UCSD-AML1 (cell line): ENCODE data around the gene ALG11.
"Not testable (repeated sequence)": the region's sequence is repeated elsewhere in the genome, so short reads cannot be mapped to it uniquely, and the experiment has no call there.

Experiments
- DNase-seq: peaks from one replicate; lab custom pipeline; 2025; ENCODE audit not compliant: unreplicated experiment; lab: John Stamatoyannopoulos, UW

ALG11 gene

DNA sequence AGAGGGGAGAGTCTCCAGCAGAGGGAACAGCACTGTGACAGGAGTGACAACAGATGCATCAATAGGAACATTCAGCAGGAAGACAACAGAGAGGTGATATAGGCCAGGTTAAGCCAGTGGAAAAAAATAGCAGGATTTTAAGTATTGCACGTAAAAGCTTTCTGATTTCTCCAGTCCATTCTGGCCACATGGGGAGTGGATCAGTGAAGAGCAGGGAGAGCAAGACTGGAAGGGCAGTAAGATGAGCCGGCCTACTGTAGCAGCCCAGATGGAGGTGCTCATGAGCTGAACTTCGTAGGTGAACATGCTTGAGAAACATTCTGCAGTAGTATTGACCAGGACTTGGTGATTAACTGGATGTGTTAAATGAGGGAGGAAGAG is 14.0 kb downstream of the ALG11 start:
- no peak for DNase-seq

- no peak for DNase-seq
Measured at GRCh38 chr13:52027832-52028231, 15.6 kb downstream of the ALG11 start.

- no peak for DNase-seq
Measured at GRCh38 chr13:52029569-52029968, 17.4 kb downstream of the ALG11 start.

DNA sequence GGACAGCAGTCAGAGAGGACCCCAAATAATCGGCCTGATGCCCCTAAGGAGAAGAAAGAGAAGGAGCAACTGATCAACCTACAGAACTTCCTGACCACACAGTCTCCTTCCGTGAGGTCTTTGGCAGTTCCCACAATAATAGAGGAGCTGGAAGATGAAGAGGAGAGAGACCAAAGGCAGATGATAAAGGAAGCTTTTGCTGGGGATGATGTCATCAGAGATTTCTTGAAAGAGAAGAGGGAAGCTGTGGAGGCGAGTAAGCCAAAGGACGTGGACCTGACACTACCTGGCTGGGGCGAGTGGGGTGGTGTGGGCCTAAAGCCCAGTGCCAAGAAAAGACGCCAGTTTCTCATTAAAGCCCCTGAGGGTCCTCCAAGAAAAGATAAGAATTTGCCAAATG is 18.2 kb downstream of the ALG11 start:
- DNase-seq, result not testable (repeated sequence)

- DNase-seq, result no peak
Measured at GRCh38 chr13:52033039-52033438, 20.8 kb downstream of the ALG11 start.

GRCh38 chr13:52034616-52035226 is 22.5 kb downstream of the ALG11 start:
- no peak for DNase-seq

DNA sequence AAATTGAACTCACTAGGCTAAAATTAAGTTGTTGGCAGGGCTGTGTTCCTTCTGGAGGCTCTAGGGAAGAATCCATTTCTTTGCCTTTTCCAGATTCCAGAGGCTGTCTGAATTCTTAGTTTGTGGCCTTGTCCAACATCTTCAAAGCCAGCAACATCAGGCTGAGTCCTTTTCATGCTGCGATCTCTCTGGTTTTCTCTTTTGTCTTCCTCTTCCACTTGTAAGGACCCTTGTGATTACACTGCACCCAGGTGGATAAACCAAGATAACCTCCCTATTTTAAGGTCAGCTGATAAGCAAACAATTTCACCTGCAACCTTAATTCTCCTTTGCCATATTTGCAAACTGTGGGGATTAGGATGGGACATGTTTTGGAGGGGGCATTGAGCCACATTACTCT is 23.8 kb downstream of the ALG11 start:
- no peak for DNase-seq

- no peak for DNase-seq
Measured at GRCh38 chr13:52043675-52044074, 31.5 kb downstream of the ALG11 start.

DNA sequence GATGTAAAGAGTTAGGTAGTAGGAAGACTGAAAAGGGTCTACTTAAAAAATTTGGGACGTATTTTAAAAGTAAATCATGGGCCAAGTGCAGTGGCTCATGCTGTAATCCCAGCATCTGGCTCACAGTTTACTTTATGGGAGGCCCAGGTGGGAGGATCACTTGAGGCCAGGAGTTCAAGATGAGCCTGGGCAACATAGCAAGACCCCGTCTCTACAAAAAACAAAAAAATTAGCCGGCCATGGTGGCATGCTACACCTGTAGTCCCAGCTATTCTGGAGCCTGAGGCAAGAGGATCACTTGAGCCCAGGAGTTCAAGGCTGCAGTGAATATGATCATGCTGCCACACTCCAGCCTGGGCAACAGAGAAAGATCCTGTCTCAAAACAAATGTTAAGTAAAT is 35.3 kb downstream of the ALG11 start:
- DNase-seq, result no peak

DNA sequence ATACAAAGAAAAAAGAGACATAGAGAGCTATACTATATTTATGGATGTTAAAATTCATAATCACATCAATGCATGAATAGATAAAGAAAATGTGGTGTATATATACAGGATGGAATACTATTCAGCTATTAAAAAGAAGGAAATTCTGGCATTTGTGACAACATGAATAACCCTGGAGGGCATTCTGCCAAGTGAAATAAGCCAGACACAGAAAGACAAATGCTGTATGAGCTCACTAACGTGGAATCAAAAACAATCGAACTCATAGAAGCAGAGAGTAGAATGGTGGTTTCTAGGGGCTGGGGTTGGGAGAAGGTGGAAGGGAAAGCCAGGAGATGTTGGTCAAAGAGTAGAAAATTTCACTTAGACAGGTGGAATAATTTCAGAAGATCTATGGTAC is 36.3 kb downstream of the ALG11 start:
- no peak for DNase-seq

GRCh38 chr13:52051400-52051799 is 39.2 kb downstream of the ALG11 start:
- DNase-seq, result no peak

DNA sequence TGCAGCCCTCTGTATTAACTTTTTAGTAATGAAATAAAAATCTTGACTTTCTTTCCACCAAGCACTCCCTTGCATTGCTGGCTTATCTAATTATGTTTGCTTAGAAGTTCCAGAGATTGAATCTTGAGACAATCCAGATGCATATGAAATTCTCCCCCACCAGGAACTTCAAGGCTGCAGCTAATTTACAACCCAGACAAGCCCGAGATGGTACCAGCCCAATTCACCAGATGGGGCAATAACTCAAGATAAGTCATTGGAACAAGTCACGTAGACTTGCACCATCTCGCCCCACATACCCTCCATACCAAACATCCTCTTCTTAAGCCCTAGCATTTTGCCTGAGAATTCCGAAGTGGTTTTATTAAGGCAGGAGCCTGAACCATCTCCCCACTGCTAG is 41.3 kb downstream of the ALG11 start:
- DNase-seq, result no peak

DNA sequence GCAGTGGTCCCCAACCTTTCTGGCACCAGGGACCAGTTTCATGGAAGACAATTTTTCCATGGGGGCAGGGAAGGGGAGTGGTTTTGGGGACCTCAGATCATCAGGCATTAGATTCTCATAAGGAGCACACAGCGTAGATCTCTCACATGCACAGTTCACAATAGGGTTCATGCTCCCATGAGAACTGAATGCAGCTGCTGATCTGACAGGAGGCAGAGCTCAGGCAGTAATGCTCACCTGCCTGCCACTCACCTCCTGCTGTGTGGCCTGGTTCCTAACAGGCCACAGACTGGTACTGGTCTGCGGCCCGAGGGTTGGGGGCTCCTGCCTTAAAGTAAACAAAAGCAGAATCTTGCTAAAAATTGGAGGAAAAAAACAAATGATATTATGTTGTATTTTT is 48.9 kb downstream of the ALG11 start:
- DNase-seq, result not testable (repeated sequence)

- DNase-seq, result no peak
Measured at GRCh38 chr13:52061587-52061986, 49.4 kb downstream of the ALG11 start.

GRCh38 chr13:52067237-52067636 is 55.0 kb downstream of the ALG11 start:
- no peak for DNase-seq

GRCh38 chr13:52070929-52071523 is 58.8 kb downstream of the ALG11 start:
- DNase-seq, result no peak
